ENCODE measurements around the gene PTCHD4. TPM values are rescaled to one million over a fixed set of nuclear protein-coding genes. Genes with fewer than 3 reads are reported as not detected.
"Not testable (repeated sequence)": the region's sequence is repeated elsewhere in the genome, so short reads cannot be mapped to it uniquely, and the experiment has no call there.

Gene PTCHD4
- total RNA-seq, 4 donors from 2014 or later, result 0.29 to 3.3 (median 1.7) TPM

DNA sequence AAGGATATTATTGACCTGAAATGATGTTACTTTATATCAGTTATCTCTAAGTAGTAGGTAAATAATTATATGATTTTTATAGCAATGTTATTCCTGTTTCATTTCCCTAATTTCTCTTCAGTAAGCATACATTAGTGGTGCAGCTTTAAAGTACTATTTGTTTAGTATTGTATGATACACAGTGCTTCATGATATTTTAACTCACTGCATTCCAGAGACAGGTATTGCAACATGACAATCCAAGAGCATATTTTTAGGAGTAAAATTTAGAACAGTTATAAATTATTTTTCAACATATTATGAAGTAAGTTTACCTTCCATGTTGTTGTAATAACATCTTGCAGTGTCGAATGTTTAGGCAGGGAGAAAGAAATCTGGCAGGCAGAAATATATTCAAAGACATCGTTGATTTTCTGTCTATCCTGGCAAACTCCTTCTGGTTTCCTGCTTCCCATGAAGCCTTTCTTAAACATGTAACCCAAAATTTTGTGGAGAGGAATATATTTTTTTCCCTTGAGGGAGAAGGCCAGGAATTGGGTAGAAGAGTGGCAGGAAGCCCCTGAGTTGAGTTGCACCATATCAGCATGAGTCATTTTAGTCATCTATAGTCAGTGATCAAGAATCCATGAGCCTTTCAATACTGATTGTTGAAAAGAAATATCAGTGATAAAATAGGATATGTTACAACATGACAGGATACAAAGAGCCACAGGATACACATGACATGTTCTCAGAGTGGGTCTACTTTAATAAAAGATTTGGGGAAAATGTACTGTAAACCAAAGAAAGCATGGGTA lies 29.0 kb upstream of the PTCHD4 start:
- Histone ChIP-seq H3K9me3 (no peaks in the 10 kb centered on the region), H3K27me3 (no peaks in the 10 kb centered on the region), H3K27ac (no peak overlapping the region), H3K36me3 (no peaks in the 10 kb centered on the region), H3K4me3 (no peak overlapping the region), H3K4me1 (no peaks in the 10 kb centered on the region)
- TF ChIP-seq, protein P1, sequence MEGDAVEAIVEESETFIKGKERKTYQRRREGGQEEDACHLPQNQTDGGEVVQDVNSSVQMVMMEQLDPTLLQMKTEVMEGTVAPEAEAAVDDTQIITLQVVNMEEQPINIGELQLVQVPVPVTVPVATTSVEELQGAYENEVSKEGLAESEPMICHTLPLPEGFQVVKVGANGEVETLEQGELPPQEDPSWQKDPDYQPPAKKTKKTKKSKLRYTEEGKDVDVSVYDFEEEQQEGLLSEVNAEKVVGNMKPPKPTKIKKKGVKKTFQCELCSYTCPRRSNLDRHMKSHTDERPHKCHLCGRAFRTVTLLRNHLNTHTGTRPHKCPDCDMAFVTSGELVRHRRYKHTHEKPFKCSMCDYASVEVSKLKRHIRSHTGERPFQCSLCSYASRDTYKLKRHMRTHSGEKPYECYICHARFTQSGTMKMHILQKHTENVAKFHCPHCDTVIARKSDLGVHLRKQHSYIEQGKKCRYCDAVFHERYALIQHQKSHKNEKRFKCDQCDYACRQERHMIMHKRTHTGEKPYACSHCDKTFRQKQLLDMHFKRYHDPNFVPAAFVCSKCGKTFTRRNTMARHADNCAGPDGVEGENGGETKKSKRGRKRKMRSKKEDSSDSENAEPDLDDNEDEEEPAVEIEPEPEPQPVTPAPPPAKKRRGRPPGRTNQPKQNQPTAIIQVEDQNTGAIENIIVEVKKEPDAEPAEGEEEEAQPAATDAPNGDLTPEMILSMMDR (IDR thresholded peaks at IDR 0.05), result no peak
- TF ChIP-seq POLR2A (IDR thresholded peaks at IDR 0.05), result no peak
- no peak for DNase-seq
- intact Hi-C loops (cut with DNase I; ENCODE audit: low total_unique reads), result no loop called here

DNA sequence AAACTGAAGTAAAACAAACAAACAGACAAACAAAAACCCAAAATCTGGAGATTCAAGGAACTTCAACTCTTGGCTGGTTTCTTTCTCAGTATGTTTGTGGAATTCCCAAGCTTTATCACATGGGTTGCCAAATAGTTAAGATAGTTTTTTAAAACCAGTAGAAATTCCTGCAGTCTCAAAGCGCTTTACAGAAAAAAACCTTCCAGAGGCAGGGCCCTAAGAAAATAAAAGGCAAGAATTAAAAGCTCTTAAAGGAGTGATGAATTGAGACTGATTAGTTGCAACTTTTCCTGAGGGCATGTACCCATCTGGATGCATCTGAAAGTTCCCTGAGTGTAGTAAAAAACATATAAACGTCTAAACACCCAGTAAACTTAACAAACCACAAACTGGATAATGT lies 25.9 kb upstream of the PTCHD4 start:
- no peak for DNase-seq
- H3K27ac ChIP-seq, result no peak overlapping the region
- H3K27me3 ChIP-seq, result no peaks in the 10 kb centered on the region
- no peak for TF ChIP-seq POLR2A (IDR thresholded peaks at IDR 0.05)
- TF ChIP-seq, protein P1 (IDR thresholded peaks at IDR 0.05), result no peak
- H3K4me1 ChIP-seq, result no peaks in the 10 kb centered on the region
- intact Hi-C loops (cut with DNase I; ENCODE audit: low total_unique reads), result no loop called here
- H3K9me3 ChIP-seq, result no peaks in the 10 kb centered on the region
- no peak overlapping the region for H3K4me3 ChIP-seq
- no peaks in the 10 kb centered on the region for H3K36me3 ChIP-seq

DNA sequence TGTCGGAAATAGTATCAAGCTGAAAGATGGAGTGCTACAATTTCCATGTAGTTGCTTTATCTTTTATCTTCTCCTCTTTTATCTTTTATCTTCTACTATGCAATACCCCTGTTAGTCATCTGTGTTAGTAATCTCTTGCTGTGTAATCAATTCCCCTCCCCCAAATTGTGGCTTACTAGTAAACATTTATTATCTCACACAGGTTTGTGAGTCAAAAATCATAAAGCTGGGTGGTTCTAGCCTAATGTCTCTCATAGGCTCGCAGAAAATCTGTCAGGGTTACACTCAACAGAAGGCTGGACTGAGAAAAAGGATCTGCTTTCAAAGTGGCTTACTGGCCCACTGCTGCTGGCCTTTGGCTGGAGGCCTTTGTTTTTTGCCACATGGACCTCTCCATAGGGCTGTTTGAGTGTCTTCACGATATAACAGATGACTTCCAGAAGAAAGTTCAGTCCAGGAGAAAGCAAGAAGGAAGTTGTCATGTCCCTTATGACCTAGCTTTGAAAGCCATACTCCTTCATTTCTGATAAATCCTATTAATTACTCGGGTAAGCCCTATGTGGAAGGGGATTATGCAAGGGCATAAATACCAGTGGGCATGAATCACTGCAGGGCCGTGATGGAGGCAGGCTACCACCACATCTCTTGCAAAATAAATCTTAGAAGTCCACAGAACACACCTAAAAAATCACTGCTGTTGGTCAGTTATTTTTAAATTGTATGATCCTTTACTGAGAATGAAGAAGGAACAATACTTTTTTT lies 24.5 kb upstream of the PTCHD4 start:
- intact Hi-C loops (cut with DNase I; ENCODE audit: low total_unique reads), result no loop called here
- Histone ChIP-seq H3K4me3 (no peak overlapping the region), H3K27me3 (no peaks in the 10 kb centered on the region), H3K9me3 (no peaks in the 10 kb centered on the region), H3K27ac (no peak overlapping the region), H3K4me1 (no peaks in the 10 kb centered on the region), H3K36me3 (no peaks in the 10 kb centered on the region)
- no peak for DNase-seq
- TF ChIP-seq, protein P1 (IDR thresholded peaks at IDR 0.05), result no peak
- no peak for TF ChIP-seq POLR2A (IDR thresholded peaks at IDR 0.05)

DNA sequence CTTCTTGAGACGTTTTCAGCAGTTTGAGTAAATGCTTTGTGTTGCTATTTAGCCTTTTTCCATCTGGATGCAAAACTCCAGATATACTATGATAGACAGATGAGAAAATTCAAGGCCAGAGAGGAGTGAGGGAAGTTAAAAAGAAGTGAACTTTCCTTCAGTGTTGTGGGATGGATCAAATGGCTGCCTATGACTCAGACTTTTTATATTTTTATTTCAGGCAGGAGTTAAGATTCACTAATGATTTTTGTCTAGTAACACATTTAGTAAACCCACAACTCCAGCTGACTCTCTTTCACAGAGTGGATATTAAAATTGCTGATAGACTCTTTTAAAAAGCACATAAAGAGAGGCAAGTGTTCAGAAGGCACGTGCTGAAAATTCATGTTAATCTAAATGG lies 23.2 kb upstream of the PTCHD4 start:
- DNase-seq, result no peak
- no peak for TF ChIP-seq POLR2A (IDR thresholded peaks at IDR 0.05)
- TF ChIP-seq, protein P1 (IDR thresholded peaks at IDR 0.05), result no peak
- no peak overlapping the region for H3K4me3 ChIP-seq
- no peaks in the 10 kb centered on the region for H3K36me3 ChIP-seq
- no peaks in the 10 kb centered on the region for H3K9me3 ChIP-seq
- no peaks in the 10 kb centered on the region for H3K27me3 ChIP-seq
- H3K27ac ChIP-seq, result no peak overlapping the region
- H3K4me1 ChIP-seq, result no peaks in the 10 kb centered on the region
- intact Hi-C loops (cut with DNase I; ENCODE audit: low total_unique reads), result no loop called here

DNA sequence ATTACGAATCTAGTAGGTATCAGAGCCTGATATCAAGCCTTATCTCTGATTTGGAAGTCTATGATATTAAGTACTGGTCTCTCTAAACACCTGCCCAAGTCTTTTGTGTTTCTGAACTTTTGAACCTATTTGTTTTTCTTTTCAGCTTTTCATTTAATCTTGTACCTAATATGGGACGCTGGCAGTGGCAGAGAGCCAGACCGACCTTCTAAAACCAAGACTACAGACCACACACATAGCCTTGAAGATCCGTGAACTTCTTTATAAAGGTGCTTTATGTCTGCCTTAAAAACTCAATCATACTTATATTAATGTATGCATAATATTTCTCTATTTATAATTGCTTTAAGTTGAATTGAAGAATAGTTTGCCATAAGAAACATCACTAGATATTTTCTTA lies 12.6 kb upstream of the PTCHD4 start:
- intact Hi-C loops (cut with DNase I; ENCODE audit: low total_unique reads), result no loop called here
- Histone ChIP-seq H3K36me3 (no peaks in the 10 kb centered on the region), H3K4me3 (no peak overlapping the region), H3K9me3 (no peaks in the 10 kb centered on the region), H3K27ac (no peak overlapping the region), H3K27me3 (no peaks in the 10 kb centered on the region), H3K4me1 (no peaks in the 10 kb centered on the region)
- no peak for DNase-seq
- TF ChIP-seq, protein P1 (IDR thresholded peaks at IDR 0.05), result no peak
- TF ChIP-seq POLR2A (IDR thresholded peaks at IDR 0.05), result no peak

DNA sequence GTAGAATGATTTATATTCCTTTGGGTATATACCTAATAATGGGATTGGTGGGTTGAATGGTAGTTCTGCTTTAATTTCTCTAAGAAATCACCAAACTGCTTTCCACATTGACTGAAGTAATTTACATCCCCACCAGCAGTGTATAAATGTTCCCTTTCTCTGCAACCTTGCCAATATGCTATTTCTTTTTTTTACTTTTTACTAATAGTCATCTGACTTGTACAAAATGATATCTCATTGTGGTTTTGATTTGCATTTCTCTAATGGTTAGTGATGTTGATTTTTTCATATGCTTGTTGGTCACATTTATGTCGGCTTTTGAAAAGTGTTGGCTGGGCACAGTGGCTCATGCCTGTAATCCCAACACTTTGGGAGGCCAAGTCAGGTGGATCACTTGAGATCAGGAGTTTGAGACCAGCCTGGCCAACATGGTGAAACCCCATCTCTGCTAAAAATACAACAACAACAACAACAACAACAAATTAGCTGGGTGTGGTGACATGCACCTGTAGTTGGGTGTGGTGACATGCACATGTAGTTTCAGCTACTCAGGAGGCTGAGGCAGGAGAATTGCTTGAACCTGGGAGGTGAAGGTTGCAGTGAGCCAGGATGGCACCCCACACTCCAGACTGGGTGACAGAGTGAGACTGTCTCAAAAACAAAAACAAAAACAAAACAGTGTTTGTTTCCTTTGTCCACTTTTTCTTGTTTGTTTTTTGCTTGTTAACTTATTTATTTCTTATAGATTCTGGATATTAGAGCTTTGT lies 11.2 kb upstream of the PTCHD4 start:
- H3K27ac ChIP-seq; H3K36me3 ChIP-seq; intact Hi-C loops (cut with DNase I; ENCODE audit: low total_unique reads); H3K4me1 ChIP-seq; H3K4me3 ChIP-seq; H3K9me3 ChIP-seq; DNase-seq; H3K27me3 ChIP-seq: not testable (repeated sequence)

All from uterus (tissue), 4 donors.